ENCODE measurements around the gene NTF3.

The NTF3 gene

DNA sequence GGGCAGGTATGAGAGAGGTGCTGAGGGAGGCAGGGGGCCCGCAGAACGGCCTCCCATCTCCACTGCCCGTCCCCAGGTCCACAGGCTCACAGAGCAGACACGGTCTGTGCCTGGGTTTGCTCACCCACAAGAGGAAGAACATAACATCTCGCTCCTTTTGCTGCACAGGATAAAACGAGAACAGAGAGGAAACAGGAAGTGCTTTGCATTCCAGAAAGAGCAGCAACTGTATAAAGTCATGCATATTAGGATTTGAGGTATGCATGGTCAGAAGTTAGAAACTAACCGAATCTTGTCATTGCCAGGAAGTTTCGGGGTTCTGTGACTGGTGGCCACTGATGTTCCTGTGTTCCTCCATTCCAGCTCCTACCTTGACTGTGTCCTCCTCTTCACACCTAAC, 25.0 kb downstream of the NTF3 start:
- no peak for DNase-seq (ENCODE audit: low spot score)

DNA sequence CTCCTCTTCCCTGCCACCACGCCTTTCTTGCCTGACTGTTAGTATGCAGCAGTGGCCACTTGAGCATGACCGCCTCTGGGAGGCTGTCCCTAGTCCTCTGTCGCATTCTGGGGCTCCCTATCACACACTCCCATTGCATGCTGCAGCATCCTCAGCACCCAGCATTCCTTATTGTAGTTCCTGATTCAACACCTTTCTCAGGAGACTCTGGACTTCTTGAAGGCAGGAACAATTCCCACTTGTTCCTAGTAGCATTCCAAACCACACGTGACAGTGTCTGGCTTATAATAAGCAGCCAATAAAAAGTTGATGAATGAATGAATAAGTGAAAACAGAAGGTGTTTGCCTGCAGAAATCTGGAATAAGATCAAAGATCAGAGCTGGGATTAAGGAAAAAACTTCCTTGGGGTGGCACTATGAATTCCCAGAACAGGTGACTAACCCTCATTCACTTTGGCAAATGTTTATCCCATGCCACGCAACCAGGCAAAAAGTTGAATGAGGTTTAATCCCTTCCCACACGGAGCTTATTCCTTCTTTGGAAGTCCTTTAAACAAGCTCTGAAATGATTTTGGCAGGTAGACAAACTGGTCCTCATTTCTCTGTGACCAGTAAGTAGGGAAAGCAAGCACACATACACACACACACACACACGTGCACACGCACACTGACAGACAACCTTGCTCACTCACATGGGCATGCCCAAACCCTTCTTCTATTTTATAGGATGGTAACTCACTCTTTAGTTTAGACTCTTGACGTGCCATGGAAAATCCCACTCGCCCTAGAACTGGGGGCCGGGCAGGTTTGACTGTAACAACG, 26.5 kb downstream of the NTF3 start:
- no peak for DNase-seq (ENCODE audit: low spot score)

DNA sequence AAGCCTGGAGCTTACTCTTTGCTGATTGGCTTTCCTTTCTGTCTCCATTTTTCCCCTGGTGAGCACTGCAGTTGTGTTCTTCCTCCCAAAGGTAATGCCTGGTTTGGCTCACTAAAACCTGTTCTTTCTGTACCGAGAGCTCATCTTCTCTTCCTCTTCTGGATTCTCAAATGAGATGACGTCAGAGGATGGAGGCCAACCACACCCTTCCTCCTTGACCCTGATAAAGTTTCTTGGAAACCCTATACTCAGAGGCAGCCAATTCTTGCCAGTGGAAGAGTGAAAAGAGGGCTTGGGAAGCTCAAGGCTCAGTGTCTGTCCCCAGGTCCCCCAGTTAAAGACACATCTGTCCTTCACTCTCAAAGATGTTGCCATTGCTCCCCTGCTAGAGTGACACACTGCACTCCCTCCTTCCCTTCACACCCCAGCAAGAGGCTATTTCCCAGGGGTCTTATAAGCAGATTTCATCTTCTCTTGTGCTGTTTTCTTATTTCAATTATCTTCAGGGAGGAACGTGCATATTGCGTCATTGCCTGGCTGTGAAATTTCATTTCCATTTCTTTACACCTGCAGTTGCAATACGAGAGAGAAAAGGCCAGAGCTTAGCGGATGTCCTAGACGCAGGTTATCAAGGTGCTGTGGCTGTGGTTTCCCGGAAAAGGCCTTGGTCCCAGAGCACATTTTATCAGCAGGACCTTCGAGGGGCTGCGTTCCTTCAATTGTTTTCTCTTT, 27.3 kb downstream of the NTF3 start:
- DNase-seq (ENCODE audit: low spot score) = no peak

DNA sequence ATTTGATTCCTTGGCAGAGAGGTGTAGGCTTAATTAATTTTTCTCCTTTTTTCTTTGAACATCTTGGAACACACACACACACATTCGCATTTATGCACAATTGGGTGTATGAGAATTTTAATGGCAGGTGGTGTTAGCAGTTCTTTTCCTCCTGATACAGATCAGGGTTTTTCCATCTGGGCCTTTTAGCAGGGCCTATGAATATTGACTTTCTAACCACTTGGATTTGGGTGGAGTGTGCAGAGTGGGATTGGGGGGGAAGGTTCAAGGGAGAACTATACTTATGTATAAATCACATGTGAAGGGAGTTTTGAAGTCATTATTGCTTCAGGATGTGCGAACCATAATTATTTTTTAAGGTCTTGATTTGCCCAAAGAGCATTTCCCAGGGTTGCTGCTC, 28.9 kb downstream of the NTF3 start:
- DNase-seq (ENCODE audit: low spot score) = no peak

DNA sequence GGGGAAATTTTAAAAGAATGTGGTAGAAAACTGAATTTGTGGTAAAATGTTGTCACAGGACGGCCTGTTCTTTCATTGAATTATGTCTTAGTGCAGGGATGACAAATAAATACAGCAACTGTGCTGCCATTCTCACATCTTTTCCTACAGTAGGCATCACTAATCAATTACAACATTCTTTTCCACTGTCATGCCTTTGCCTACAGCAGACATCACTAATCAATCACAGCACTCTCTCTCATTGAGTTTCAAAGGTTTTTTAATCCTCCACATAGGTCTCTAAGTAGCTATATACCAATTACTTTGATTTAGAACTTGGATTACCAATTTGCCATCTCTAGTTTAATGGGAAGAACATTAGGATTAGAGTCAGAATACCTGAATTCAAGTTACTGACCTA, 30.1 kb downstream of the NTF3 start:
- no peak for DNase-seq (ENCODE audit: low spot score)

DNA sequence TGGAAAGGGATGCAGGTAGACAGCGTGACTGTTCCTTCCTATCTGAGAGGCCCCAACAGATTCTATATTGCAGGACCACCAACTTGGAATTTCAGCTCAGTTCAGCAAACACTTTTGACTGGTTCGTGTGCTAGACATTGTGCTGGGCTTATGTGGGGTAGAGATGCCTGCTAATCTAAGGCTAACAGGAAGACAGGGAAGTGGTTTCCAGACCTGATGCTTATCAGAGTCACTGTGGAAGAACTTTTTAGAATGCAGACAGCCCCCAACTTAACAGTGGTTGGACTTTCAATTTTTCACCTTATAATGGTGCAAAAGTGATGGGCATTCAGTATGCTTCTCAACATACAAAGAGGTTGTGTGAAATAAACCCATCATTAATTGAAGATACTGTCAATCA, 32.2 kb downstream of the NTF3 start:
- DNase-seq (ENCODE audit: low spot score) = no peak

DNA sequence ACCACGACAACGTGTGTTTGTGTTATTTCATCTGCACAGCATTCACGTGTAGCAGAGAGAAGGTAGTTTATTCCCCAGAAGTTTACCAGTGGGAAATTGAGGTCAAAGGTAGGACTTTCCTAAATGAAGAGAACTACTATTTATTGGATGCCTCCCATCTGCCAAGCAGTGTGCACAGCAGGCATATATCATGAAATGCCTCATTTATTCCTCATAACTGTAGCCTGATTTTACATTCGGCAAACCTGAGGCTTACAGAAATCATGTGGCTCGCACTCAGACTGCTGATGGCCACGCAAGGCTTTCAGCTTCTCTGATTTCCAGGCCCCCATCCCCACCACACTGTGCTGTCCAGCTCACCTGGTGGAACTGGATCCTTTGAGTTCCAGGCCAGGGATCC, 33.5 kb downstream of the NTF3 start:
- no peak for DNase-seq (ENCODE audit: low spot score)

DNA sequence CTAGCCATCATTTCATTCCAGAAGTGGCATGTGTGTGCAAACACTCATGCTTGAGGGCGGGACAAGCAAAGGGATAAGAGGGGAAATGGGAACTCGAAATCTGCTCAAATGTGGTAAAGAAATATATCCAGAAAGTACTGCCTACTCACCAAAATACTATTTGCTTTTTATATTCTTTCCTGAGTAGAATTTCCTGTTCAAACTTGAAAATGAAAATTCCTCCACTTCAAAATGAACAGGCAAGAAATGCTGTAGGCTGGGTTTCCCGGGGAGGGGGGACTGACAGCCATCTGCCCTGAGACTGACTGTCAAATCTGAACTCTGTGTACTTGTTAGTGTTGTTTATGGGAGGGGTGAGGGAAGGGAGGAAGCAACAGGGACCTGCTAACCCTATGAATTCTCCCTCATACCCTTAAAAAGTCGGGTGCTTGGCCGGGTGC, 34.6 kb downstream of the NTF3 start:
- DNase-seq (ENCODE audit: low spot score) = no peak

DNA sequence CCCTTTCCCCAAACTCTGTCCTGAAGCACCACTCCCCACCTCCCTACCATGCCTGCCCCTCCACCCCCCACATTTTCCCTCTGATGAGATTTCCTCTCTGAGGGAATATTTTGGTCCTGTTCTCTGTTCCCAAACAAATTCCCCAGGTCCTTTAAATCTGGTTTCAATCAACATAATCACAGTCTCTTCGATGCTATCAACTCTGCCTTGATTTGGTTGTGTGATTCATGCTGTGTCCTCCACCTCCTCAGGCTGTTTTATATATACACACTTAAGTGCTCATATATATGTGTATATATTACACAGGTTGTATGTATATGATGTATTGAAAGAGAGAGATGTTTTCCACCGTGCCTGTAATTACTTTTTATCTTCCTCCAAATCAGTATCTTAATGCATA, 36.0 kb downstream of the NTF3 start:
- DNase-seq (ENCODE audit: low spot score) = no peak

DNA sequence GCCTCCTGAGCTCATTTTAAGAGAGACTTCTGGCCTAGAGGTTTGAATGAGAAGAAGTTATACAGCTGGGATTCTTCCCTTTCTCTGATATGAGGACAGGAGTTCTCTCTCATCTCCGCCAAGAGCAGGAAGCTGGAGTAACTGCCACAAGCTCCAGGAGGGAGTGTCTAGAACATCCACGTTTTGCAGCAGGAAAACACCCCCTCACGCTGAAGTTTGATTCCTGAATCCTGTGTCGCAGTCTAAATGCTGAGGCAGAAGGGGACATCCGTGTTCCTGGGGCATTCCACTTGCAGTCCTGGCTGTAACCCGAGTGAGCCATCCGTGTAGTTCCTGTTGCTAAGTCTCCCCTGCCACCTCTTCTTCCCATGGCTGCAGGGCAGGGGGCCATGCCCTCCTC, 38.3 kb downstream of the NTF3 start:
- no peak for DNase-seq (ENCODE audit: low spot score)

DNA sequence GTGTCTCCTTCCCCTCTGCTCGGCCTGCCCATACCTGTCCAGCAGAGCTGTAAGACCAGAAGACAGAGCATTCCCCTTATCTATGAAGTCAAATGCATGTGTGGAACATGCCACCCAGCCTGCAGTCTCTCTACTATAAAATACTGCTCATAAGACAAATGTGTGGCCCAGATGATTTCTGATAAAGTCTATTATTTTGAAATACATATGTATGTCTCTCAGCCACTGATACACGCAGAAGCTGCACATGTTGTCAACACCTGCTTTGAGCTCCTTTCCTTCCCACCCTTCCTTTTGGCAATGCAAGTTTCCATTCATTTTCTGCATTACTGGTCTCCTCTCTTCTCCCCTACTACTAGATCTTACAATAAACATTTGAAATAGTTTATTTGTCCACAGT, 38.8 kb downstream of the NTF3 start:
- no peak for DNase-seq (ENCODE audit: low spot score)

DNA sequence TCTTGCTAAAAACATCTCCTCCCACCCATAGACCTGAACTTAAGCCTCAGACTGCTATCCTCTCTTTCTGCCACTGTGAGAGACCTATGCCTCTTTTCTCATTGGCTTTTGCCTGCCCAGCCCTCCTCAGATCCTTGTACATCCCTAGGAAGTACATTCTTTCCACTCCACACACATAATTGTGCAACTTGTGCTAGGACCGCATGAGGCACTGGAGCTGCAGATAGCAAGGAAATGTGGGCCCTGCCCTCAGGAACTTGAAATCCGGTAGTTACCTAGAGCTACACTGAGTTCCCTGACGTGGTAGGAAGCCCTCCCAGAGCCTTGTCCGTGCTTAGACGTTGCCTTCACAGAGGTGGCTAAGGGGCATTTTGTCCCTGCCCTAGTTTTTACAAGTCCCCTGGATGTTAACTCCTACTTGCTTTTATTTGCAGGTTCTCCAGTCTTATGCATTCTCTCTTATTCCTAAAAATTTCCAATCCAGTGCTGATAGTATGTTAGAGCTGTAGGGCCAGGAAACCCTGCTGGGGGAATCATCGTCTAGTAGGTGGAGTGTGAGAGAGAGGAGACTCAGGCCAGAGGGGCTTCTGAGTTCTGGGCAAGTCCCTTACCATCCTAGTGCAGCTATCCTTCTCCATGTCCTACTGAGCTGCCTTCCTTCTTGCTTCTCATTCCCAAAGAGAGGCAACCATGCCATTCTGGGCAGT, 41.3 kb downstream of the NTF3 start:
- DNase-seq (ENCODE audit: low spot score) = no peak

DNA sequence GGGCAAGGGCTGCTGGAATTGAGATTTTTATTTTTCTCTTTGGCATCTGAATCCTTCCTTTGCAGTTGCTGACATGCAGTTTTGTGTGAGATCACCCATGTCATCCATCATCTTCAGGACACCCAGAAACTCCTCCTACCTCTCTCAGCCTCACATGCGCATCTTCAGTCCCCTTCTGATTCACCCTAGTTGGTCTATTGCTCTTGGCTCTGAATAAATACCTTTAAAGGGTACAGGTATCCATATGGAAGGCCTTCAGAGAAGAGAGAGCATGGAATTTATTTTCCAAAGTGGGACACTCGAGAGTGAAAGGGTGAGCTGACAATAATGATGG, 41.8 kb downstream of the NTF3 start:
- no peak for DNase-seq (ENCODE audit: low spot score)

DNA sequence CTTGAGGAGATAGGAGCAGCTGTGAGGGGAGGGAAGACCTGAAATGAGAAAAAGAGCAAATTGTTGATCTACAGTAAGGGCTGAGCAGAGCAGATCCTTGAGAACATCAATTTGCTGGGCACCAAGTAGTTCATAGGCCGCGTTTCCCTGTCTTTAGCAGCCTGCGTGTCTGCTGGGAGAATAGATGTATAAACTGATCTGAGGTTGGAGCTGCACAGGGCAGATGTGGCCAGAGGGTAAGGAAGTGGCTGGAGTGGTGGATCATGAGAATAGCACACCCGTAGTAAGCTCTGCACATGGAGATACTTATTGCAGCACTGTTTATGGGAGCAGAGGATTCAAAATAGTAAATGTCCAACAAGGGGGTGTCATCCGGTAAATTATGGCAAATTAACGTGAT, 44.4 kb downstream of the NTF3 start:
- DNase-seq (ENCODE audit: low spot score) = no peak

DNA sequence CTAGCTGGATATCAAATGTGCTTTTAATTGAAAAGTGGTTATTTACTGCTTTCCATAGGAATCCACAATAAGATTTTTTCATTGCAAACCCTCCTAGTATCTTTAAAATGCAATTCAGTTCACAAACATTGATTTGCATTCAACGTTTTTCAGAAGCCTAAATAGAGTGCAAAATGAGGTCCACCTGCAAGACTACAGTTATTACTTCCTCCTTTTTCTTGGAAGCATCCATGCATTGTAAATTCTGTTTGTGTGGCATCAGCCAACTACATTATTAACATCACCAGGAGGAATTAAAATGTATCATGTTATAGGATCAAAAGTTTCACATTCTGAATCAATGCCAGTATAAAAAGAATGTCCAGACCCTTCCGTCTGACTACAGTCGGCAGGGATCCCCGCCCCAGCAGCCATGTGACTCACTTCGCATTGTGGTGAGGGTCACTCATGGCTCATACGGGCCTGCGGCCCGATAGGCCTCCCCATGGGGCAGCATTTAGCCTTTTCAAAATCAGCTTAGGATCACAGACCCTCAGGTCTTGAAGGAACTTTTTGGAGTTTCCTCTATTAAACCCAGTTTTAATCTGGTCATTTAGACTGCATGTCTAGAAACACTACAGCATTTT, 46.3 kb downstream of the NTF3 start:
- DNase-seq (ENCODE audit: low spot score) = no peak

DNA sequence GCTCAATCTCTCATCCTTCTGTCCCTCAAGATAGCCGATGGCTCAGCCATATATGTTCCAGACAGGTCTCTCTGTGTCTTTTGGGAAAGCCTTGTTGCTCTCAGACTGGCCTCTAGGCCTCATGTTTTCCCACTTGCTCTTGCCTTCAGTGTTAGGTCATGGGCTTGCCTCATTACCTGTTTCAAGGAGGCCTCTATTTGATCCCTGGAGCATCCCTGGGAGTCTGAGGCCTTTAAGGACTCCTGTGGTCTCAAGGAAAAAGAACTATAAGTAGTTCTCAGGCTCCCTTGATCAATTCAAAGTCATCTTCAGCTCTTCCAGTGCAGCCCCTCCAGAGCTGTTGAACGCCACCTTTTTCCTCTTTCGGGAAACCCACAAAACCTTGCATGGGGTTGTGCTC, 47.9 kb downstream of the NTF3 start:
- no peak for DNase-seq (ENCODE audit: low spot score)

DNA sequence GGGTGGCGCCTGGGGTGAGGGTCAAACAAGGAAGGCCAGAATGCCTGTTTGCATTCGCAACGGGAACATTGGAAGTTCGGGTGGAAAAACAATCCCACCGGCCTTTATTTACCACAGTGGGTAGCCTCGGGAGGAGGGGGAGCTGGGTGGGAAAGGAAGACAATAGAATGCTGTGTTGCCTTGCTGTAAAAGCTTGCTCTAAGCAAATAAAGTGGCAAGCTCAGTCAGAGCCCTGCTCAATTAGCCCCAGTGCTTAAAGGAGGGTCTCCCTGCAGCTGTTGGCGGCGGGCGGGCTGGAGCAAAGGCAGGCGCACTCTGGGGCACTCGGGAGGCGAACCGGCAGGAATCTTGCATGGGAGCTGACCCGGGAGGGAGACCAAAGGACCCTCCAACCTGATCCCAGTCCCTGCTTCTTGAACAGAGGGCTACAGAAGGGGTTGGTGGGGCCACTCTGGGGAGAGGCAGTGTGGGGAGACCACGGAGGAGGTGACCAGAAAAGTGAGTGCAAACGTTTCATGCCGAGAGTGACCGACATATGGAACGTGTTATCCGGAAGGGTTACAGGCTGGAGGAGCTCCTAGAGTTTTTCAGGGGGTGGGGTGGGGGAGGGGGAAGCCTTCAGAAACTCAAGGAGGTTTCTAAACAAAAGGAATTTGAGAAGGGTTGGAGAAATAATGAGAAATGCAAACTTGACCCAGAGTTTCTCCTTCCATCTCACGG, 48.5 kb downstream of the NTF3 start:
- DNase-seq (ENCODE audit: low spot score) = peak; percentile 73

DNA sequence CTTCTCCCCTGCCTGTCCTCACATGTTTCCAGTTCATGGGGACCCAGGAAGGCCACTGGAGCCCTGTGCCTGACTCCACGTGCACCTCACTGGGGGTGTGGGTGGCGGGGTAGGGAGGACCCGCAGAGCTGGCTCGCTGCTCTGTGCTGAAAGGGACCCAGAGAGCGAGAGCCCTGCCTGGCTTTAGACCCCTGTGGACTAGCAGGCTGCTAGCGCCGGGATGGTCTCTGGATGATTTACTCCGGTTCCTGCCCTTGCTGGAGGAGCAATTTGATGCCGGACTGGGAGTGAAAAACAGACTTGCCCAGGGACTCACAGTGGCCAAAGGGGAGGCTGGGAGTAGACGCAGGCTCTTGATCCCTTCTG, 49.0 kb downstream of the NTF3 start:
- no peak for DNase-seq (ENCODE audit: low spot score)

DNA sequence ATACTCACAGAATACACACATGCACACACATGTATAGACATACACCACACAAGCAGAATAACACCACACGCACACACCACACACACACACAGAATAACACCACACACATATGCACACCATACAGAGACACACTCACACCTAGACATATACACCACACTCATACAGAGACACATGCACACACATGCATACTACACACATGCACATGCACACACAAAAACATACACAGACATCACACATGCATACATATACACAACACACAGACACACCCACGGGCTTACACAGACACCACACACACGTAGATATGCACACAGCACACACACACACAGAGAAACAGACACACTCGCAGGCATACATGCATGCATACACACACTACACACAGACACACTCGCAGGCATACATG, 49.7 kb downstream of the NTF3 start:
- no peak for DNase-seq (ENCODE audit: low spot score)

DNA sequence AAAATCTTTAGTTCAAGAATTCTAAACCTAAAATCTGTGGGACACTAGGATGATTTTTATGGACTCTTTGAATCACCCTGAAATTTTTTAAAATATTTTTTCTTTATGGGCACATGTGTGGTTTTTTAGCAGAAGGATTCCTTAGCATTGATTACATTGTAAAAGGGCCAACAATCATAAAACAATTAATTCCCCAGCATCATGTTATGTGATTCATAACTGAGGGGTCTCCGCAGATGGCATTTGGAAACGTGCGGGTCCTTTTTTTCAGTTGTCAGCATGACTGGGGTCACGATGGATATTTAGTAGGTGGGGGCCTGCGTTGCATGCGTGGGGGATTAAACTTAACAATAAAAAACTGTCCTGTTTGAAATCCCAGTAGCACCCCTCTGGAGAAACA, 52.5 kb downstream of the NTF3 start:
- DNase-seq (ENCODE audit: low spot score) = no peak

DNA sequence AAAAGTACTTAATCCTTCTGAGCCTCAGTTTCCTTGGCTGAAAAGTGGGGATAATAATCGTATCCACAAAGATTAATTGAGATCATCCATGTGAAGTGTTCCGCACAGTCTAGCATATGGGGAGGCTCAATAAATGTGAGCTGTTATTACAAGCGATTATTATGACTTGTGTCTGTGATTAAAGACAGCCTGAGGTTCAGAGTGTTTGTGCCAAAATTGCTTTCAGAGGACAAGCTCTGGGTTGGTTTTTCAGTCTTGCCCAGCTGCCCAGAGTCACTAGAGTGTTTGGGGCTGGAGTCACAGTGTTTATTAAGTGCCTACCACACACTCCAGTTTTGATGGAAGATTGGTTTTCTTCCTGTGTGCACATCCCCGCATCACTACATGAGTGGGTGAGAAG, 53.5 kb downstream of the NTF3 start:
- DNase-seq (ENCODE audit: low spot score) = no peak

DNA sequence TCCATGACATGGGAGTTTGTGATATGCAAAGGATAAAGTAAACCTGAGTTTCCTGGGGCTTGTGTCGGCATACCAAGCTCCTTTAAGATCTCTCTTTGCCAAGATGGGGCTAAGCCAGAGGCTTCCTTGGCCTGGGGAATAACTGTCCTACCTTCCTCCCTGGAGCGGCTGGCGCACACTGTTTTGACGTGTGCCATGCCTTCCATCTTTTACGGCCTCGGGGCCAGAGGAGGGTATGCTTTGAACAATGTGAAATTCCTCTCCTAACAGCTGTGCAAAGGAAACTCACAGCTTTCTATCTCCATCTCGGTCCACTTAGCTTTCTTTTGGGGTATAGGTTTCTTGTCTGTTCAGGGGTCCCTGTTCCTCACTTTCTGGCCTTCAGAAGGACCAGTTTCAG, 55.2 kb downstream of the NTF3 start:
- DNase-seq (ENCODE audit: low spot score) = no peak
